Islet precursor cell (in vitro differentiated cells): Measurements from ENCODE around the gene TOLLIP.

Experiments
- DNase-seq: peaks from one replicate; pipeline ENCODE4 v3.0.0-alpha.2; 2018

TOLLIP gene

DNA sequence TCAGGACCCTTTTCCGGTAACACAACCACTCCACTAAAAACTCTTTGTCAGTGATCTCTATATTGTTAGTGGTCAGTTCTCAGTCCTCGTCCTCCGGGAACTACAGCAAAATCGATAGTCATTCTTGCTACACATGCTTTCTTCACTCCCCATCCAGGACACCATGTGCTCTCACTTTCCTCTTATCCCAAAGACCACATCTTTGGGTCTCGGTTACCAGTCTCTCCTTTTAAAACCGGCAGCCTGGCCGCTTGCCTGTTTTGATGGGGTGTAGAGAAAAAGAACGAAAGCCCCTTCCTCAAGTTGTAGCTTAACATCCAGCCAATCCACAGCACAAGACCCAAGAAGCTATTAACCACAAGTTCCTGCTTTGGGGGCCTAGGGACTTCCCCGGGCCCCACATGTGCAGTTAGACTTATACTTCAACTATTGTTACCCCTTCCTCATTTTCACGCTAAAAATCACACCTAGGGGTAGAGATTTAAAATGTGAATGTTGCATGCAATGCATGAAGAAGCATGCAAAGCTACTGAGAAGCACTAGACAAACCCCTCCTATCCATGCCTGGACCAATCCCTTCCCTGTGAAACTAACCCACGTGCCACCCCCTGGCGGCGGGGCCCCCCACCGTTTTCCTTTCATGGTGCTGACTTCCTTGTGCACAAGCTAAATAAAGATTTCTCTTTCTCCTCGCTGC lies 1.5 kb upstream of the TOLLIP start:
- peak; percentile 7 for DNase-seq

DNA sequence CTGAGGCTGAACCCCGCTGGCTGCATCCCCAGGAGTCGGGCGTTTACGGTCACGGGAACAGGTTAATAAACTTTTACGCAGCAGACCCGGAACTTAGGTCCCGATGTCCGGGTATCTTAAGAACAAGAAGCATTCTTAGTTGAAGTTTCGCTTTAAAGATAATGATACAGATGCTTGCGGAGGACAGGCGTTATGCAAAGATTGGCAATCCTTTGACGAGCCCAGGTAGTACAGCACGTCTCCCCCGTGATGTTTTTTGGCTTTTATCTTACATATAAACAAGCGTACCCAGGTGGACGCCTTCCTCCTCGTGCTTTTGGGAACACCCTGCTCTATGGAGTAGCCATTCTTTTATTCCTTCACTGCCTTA lies 871 bp upstream of the TOLLIP start:
- no peak for DNase-seq

DNA sequence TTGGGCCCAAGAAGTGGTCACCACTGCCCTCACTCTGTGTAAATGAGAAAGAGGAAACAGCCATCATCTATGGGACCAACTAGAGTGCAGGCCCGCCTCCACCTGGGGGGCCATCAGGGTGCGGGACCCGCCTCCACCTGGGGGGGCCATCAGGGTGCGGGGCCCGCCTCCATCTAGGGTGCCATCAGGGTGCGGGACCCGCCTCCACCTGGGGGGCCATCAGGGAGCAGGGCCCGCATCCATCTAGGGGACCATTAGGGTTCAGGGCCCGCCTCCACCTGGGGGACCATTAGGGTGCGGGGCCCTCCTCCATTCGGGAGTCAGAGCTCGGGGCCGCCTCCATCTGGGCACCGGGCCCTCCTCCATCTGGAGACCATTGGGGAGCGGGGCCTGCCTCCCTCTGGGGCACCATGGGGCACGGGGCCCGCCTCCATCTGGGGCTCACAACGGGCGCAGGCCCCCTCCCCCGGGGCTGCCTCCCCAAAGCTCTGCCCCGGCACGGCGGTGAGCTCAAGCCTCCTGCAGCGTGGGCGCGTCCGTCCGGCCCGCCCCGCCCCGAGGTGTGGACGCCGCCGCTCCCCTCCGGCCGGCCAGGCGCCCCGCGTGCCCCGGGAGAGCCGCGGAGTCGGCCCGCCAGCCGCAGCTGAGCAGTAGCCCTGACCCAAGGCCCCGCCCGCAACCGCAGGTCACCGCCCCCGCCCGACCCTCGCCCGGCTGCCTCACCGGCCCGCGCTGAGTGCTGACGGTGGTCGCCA lies 512 bp downstream of the TOLLIP start:
- no peak for DNase-seq

DNA sequence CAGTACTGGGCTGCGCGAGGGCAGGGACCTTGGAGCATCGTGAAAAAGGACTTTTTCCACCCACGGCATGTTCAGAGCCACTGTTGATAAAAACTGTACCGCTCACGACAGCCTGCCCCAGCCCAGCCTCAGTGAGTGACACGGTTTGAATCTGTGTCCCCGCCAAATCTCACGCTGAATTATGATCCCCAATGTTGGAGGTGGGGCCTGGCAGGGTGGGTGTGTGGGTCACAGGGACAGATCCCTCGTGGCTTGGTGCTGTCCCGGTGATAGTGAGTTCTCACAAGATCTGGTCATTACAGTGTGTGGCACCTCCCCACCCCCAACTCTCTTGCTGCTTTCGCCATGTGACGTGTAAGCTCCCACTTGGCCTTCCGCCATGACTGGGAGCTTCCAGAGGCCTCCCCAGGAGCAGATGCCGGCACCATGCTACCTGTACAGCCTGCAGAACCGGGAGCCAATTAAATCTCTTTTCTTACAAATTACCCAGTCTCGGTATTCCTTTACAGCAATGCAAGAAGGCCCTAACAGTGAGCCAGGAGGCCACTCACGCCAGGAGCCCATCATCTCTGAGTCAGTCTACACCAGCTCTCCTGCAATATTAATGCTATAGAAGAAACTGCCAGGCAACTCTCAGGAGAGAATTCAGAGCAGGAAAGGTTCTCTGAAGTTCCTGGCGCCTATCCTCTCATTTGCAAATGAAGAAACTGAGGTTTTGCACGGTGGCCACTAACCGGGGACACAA lies 1.3 kb downstream of the TOLLIP start:
- DNase-seq: peak; percentile 45

DNA sequence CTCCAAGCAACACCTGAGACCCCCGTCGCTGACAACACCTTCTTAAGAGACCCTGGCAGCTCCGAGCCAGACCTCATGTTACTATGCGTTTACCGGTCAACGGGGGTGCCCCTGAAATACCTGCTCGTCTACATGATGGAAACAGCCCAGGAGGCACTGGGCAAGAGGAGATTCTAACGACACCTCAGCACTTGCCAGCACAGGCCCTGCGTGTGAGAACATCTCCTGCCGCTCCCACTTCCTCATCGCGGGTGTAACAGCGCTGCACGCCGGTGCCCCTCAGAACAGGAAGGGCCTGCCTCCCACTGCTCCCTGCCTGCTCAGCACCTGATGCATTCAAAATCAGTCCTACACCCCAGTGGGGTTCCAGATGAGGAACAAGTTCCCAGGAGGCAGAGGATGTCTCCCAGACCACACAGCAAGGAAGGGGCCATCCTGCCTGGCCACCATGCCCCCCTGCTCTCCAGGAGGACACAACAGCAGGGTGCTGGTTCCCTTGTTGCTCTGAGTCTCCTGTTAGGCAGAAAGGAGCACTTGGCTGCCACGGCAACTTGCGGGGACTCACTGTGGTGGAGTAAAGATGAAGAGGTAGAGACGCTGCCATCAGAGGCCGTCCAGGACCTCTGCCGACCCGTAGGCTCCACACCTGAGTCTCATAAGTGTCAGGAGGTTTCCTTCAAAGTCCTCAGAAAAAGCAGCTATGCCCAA lies 2.1 kb downstream of the TOLLIP start:
- peak; percentile 39 for DNase-seq

DNA sequence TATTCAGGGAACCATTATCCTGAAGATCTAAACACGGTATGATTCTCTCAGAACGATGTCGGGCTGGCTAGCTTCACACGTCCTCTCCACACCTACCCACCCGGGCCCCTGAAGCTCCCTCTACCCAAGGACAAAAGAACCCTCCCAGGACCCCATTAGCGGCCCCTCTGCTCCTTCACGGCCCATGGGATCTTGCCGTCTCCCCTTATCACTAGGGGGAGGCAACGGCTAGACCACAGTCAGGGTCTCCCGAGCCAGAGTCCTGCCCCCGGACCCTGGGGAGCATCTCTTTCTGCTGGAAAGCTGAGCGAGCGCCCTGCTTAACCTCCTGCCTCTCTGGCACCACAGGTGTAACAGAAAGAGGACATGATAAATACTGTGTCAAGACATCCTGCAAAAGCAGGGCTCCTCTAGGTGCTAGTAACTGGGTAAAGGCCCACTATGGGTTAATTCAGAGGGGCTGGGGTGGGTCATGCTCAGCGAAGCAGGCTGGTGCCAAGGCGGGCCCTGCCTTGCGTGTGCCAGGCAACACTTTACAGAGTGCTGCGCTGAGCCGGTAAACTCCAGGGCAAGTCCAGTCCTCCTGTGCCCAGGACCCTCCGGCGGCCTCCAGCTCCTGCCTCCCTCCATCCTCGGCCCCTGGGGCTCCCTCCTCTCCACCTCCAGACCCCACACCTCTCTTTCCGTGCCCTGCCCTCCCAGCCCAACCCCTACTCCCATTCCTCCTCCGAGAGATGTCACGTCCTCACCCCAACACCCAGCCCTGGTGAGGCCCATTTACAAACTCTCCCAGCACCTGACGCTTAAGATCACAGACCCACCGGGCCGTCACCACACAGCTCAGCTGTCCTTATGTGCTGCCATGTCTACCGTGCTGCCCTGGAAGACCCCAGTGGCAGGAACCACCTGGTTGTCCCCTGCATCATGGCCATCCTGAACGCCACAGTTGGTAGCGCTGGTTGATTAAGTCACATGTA lies 3.0 kb downstream of the TOLLIP start:
- peak; percentile 32 for DNase-seq

DNA sequence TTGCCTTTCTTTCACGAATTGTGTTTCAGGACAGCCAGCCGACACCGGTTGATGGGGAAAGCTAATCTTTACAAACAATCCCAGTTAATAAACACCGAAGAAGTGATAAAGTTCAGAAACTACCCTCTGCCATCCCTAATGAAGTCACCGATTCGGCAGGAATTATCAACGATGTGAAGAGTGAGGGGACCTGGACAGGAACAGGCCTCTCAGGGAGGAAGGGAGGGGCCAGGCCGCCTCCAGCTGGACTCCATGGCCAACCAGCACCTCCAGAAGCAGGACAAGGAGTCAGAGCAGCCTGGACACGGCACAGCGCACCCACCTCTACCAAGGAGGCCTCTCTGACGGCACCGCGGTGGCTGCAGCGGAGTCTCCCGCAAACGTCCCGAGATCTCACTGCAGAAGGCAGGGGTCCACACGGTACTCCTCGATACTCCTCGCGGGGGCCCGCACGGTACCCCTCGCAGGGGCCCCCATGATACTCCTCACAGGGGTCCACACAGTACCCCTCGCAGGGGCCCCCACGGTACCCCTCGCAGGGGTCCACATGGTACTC lies 3.9 kb downstream of the TOLLIP start:
- peak; percentile 45 for DNase-seq

DNA sequence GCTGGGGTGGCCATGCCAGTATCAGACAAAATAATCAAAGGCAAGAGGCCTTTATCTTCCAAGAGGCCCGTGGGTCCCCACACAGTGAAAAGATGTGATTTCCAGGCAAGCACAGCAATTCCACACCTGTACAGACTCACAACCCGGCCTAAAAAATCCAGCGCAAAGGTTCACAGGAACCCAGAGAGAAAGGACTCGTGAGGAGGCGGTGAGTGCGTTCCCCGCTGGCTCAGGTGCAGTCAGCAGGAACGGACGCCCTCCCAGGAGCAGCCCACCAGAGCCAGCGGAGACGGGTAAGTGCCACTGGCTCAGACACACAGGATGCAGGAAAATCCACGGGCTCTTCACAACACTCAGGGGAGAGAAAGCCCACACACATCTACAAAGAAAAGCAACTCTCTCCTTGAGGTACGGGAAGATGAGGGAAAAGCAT lies 4.4 kb downstream of the TOLLIP start:
- peak; percentile 44 for DNase-seq

DNA sequence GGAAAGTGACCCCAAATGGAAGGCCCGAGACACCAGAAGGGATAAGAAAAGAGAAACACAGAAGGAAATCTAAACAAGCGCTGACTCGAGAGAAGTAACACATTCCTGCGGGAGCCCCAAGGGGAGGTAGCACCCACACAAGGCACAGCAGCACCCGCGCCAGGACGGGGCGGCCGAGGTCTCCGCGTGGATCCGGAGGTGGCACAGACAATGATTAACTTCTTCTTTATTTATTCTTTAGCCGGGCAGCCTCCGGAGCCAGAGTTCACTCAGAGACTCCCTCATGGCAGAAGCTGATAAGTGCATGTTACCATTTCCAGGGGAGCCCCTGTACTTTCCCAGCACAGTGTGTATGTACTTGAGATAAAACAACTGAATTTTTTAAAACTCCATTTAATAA lies 5.1 kb downstream of the TOLLIP start:
- DNase-seq: peak; percentile 40

DNA sequence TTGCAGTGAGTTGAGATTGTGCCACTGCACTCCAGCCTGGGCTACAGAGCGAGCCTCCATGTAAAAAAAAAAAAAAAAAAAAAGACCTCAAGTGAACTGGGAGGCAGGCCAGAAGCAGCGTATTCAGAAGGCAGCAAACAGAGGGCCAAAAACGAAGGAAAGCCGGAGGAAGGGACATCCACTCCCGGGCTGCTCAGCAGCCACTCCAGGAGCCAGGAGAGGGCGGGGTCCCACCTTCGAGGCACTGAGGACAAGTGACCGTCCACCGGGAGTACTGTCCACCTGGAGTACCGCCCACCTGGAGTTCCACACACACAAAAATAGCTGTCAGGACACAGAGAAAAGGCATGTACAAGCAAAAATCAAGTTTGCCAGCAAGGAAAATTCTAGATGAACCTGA lies 5.5 kb downstream of the TOLLIP start:
- DNase-seq: peak; percentile 40

DNA sequence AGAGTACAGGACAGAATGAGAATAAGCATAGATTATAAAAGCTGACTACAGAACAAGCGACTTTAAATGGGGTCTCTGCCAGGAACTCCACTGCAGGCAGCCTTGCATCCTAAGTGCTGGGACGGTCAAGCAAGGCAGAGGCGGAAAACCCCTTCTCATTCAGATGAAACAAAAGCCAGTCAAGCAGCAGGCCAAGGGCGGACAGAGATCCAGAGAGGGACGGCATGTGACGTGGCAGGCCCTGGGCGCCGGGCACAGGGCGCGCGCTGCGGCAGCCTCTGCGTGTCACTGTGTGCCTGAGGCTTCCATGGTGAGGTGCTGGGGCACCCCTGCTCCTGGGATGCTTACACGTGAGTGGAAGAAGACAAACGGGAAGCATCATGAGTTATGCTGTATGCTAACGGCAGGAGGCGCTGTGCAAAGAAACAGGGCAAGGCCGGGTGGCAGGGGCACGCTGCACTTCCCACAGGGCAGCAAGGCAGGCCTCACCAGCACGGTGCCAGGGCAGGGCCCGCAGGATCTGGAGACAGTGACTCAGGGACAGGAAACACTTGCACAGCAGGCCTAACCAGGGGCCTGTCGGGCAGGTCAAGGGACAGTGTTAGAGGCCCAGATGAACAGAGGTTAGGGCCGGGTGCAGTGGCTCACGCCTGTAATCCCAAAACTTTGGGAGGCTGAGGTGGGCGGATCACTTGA lies 6.2 kb downstream of the TOLLIP start:
- peak; percentile 64 for DNase-seq

DNA sequence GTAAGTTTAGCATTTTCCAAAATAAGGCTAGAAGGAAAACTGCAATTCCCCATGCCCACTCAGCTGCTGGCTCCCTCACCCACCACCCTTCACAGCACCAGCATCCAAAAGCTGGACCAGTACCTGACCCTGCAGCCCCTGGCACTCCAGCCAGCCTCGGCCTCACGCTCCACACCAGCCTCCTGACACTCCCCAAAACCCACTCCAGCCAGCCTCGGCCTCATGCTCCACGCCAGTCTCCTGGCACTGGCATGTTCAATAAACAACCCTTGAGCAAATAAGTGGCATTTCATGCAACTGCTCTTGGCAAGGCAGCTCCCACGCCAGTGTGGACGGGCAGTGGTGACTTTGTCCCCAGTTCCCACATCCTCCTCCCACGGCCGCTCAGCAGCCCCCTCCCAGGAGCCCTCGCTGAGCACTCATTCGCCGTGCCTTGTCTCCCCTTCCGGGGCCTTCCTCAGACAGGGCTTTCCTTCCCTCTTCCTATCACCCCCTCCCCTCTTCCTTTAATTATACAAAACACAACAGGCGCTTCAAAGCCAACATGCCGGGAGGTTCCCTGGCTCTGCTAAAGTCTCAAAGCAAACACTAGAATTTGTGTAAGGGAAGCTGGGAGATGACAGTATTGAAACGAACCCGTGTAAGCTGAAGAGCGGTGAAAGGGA lies 6.8 kb downstream of the TOLLIP start:
- peak; percentile 37 for DNase-seq

DNA sequence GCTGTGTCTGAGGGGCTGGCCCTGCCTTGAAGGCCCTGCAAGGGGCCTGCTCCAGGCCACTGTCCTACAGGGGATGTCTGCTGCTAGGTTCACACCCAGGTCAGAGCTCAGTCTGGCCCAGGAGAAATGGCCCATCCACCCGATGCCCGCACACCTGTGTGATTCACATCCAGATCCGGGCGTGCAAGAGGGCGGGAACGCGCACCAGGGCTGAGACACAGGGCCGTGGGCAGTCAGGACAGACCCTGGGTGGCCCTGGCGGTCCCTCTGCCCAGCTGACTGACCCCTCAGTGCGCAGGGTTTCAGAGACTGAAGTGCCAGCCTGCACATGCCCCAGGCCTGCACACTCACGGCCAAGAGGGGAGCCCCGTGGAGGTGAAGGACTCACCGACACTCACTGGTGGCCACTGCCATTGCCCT lies 7.4 kb downstream of the TOLLIP start:
- DNase-seq: peak; percentile 39

DNA sequence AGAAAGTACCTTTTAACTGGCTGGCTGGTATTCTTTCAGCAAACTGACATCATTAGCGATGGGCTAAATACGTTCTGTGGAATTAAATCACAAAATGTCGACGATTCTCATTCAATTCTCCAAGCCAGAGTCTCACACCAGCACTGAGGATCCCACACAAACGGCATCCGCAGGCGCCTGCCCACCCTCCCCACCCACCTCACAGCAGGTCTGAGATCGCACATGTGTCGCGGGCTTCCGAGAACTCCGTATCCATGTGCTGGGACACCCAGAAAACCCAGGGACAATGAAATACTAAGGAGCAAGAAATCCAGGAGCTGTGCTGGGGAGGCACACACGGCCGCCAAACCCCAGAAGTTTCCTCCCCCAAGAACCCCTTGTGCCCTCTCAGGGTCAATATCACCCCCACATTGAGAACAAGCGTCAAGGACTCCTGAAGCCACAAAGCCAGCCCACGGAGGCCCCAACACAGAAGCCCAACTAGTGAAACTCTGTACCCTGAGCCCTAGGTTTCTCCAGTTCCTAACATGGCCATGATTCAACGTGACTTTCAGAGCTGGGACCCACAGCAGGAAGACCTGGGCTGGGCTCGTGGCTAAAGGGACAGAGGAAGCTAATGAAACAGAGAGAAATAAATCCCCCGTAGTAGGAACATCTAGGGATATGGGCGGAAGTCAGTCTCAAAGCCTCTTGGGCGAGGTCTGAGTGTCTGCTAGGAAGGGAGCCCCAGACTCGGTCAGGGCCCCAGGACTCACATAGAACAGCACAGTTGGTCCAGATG lies 8.0 kb downstream of the TOLLIP start:
- peak; percentile 44 for DNase-seq

DNA sequence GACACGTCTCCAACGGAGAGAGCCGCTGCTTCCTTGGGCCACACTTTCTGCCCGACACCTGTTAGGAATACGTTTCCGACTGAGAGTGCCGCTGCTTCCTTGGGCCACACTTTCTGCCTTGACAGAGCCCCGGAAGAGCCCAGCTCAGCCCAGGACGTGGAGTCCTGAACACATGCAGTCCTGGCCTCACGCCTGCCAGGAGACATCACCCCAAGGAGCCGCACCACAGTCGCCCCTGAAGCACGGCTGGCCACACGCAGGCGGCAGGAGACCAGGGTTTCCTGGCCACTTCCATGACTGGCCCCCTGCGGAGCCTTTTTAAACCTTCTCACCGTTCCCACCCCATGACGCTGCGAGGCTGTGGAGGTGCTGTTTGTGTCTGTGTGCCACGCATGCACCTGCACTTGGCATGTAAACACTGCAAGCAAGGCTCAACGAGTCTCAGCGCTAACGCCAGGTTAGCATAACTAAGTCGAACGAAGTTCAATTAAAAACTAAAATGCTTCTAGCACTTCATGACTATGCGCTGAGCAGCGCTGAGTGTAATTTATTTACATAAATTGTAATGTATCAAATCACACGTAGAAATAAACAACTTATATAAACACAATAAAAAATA lies 8.8 kb downstream of the TOLLIP start:
- peak; percentile 42 for DNase-seq

DNA sequence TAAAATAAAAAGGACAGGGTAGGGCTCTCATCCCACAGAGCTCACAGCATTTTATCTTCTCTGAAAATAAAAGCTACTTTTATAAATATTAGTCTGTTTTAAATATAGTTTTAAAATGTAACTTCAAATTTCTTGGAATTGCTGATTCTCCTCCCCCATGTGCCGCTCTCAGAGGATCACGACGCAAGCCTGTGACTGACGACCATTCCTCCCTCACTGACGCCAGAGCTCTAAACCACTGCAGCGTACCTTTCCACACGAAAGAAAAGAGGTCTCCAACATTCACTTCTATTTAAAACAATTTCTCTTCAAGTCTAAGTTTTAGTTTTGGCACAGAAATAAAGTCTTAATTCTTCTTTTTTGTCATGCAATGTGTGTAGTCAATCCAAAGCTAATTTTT lies 9.3 kb downstream of the TOLLIP start:
- peak; percentile 19 for DNase-seq

DNA sequence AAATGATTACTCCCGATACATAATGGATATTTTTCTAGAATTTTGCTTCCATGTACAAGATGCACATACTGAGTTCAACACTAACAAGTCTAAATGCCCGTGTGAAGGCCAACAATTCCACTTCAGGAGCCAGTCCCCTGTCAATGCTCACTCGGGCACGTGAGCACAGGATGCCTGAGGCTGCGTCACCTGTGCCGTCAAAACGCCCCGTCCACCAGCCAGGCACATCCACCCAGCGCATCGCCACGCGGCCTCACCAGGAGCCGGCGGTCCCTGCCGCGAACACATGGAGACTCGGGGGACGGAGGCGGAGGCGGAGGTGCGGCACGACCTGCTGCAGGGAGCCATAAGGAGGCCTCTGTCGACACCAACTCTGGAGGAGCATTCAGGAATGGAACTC lies 9.8 kb downstream of the TOLLIP start:
- peak; percentile 52 for DNase-seq

DNA sequence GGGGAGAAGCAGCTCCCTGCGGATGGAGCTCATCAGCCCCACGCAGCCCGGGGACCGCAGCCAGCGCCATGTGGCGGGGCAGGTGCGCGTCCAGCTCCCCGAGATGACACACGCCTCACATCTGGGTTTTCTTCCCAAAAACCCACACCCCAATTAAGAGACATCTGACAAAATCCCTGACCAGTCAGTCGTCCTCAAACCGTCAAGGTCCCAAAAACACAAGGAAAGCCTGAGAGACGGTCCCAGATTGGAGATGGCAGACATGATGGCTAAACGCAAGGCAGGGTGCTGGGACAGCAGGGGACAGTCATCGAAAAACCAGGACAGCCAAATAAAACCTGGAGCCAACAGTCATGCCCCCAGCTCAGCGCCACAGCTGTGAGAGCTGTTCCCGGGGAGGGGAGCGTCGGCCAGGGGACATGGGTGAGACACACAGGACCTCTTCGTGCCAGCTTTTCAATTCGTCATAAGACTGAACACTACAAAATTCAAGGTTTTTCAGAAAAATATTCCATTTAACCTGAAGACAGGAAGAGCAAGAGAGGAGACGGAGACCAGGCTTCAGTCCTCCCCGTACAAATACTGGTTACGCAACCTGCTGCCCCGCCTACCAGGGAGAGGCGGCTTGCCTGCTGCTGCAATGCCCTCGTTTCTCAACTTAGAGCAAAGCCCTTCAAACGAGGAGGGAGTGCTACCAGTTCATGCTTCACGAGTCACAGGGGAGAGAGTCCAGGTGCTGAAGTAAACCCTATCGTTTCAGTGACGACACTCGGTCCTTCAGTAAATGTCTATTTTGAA lies 10.5 kb downstream of the TOLLIP start:
- peak; percentile 84 for DNase-seq
